HepG2 (cell line): ENCODE results near the gene SLC27A1.

Experiments
- MZF1 ChIP-seq: sonication (generic); formaldehyde crosslinking; IDR thresholded peaks from 2 replicates; pipeline ENCODE4 v1.8.1; 2023; ENCODE audit warnings: mild to moderate bottlenecking, missing genetic modification reagents, borderline replicate concordance
- PCBP2 ChIP-seq: fragments of 200-400 bp; formaldehyde crosslinking; optimal IDR thresholded peaks from 2 replicates; pipeline ENCODE3; 2018; ENCODE audit warnings: low read length, low read depth; ENCODE audit not compliant: poor library complexity, severe bottlenecking
- SP2 ChIP-seq: sonication (generic); formaldehyde crosslinking; IDR thresholded peaks from 2 replicates; pipeline ENCODE4 v1.5.1; 2020; ENCODE audit warnings: mild to moderate bottlenecking, missing genetic modification reagents
- TP53 ChIP-seq: sonication (generic); formaldehyde crosslinking; conservative IDR thresholded peaks from 2 replicates; pipeline ENCODE4 v1.4.0; 2020; ENCODE audit warnings: missing genetic modification reagents
- WIZ ChIP-seq: sonication (generic); formaldehyde crosslinking; IDR thresholded peaks from 2 replicates; pipeline ENCODE4 v1.5.1; 2020; ENCODE audit warnings: mild to moderate bottlenecking, missing genetic modification reagents
- ZNF230 ChIP-seq: sonication (generic); formaldehyde crosslinking; IDR thresholded peaks from 2 replicates; pipeline ENCODE4 v1.4.0; 2020; ENCODE audit warnings: mild to moderate bottlenecking, missing genetic modification reagents
- TF ChIP-seq, protein P1 (sequence below): sonication (generic); formaldehyde crosslinking; IDR thresholded peaks from 2 replicates; pipeline ENCODE4 v1.9.0; 2021; ENCODE audit warnings: missing genetic modification reagents, borderline replicate concordance
- TF ChIP-seq, protein P2 (sequence below): sonication (generic); formaldehyde crosslinking; IDR thresholded peaks from 2 replicates; pipeline ENCODE4 v1.5.0; 2020; ENCODE audit warnings: mild to moderate bottlenecking, missing genetic modification reagents, moderate library complexity
- TF ChIP-seq, protein P3 (sequence below): IDR thresholded peaks from 2 replicates; pipeline ENCODE4 v1.6.1; 2016; ENCODE audit warnings: low read depth, missing genetic modification reagents, missing compliant biosample characterization

DNA sequence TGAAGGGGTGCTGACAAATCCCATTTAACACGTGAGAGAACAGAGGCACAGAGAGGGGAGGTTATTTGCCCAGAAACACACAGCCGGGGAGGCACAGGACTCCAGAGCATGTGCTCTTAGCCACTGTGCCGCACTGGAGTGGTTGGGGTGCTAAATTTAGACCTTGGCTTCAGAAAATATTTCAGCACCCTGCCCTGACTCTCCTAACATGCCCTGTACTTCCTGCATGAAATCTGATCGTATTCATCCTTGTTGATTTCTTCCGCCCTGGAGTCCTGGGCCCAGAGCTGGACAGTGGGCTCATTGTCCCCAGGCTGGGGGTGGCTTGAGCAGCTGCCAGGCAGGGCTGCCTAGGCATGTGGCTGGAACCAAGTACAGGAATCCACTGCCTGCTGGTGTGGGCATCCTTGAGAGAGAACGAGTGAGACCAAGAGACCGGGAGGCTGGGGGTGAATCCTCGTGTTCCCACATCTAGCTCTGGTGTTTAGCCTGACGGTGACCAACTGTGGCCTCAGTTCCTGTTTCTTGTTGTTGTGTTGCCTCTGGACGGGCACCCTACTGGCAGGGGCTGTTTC, 5.3 kb downstream of the SLC27A1 start:
- TF ChIP-seq MZF1 (CRISPR knock-in tag) (no peak), SP2 (no peak), PCBP2 (no peak), WIZ (CRISPR knock-in tag) (no peak), ZNF230 (CRISPR knock-in tag) (no peak), TP53 (CRISPR knock-in tag) (no peak)
- TF ChIP-seq, protein P1, sequence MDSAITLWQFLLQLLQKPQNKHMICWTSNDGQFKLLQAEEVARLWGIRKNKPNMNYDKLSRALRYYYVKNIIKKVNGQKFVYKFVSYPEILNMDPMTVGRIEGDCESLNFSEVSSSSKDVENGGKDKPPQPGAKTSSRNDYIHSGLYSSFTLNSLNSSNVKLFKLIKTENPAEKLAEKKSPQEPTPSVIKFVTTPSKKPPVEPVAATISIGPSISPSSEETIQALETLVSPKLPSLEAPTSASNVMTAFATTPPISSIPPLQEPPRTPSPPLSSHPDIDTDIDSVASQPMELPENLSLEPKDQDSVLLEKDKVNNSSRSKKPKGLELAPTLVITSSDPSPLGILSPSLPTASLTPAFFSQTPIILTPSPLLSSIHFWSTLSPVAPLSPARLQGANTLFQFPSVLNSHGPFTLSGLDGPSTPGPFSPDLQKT (CRISPR knock-in tag), result no peak
- TF ChIP-seq, protein P2, sequence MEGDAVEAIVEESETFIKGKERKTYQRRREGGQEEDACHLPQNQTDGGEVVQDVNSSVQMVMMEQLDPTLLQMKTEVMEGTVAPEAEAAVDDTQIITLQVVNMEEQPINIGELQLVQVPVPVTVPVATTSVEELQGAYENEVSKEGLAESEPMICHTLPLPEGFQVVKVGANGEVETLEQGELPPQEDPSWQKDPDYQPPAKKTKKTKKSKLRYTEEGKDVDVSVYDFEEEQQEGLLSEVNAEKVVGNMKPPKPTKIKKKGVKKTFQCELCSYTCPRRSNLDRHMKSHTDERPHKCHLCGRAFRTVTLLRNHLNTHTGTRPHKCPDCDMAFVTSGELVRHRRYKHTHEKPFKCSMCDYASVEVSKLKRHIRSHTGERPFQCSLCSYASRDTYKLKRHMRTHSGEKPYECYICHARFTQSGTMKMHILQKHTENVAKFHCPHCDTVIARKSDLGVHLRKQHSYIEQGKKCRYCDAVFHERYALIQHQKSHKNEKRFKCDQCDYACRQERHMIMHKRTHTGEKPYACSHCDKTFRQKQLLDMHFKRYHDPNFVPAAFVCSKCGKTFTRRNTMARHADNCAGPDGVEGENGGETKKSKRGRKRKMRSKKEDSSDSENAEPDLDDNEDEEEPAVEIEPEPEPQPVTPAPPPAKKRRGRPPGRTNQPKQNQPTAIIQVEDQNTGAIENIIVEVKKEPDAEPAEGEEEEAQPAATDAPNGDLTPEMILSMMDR, result no peak
- TF ChIP-seq, protein P3, sequence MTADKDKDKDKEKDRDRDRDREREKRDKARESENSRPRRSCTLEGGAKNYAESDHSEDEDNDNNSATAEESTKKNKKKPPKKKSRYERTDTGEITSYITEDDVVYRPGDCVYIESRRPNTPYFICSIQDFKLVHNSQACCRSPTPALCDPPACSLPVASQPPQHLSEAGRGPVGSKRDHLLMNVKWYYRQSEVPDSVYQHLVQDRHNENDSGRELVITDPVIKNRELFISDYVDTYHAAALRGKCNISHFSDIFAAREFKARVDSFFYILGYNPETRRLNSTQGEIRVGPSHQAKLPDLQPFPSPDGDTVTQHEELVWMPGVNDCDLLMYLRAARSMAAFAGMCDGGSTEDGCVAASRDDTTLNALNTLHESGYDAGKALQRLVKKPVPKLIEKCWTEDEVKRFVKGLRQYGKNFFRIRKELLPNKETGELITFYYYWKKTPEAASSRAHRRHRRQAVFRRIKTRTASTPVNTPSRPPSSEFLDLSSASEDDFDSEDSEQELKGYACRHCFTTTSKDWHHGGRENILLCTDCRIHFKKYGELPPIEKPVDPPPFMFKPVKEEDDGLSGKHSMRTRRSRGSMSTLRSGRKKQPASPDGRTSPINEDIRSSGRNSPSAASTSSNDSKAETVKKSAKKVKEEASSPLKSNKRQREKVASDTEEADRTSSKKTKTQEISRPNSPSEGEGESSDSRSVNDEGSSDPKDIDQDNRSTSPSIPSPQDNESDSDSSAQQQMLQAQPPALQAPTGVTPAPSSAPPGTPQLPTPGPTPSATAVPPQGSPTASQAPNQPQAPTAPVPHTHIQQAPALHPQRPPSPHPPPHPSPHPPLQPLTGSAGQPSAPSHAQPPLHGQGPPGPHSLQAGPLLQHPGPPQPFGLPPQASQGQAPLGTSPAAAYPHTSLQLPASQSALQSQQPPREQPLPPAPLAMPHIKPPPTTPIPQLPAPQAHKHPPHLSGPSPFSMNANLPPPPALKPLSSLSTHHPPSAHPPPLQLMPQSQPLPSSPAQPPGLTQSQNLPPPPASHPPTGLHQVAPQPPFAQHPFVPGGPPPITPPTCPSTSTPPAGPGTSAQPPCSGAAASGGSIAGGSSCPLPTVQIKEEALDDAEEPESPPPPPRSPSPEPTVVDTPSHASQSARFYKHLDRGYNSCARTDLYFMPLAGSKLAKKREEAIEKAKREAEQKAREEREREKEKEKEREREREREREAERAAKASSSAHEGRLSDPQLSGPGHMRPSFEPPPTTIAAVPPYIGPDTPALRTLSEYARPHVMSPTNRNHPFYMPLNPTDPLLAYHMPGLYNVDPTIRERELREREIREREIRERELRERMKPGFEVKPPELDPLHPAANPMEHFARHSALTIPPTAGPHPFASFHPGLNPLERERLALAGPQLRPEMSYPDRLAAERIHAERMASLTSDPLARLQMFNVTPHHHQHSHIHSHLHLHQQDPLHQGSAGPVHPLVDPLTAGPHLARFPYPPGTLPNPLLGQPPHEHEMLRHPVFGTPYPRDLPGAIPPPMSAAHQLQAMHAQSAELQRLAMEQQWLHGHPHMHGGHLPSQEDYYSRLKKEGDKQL (CRISPR knock-in tag), result no peak
